PC-9 (cell line): ENCODE results near the gene EFEMP2. TPM values are rescaled to one million over a fixed set of nuclear protein-coding genes. Genes with fewer than 3 reads are reported as not detected.

Experiments used
- BruUV-seq: library from RNA; stranded (reverse); fragments of 400-500 nt; replicated peaks from 2 replicates; lab custom pipeline; 2021; lab: Mats Ljungman, UMichigan
- CTCF ChIA-PET: fragments of 300-600 bp; sonication (Branson Sonifier 250); formaldehyde crosslinking; loops from one replicate; lab custom pipeline; 2022; ENCODE audit warnings: antibody characterized with exemption; lab: Charles Lee
- POLR2A ChIA-PET: fragments of 300-600 bp; sonication (Branson Sonifier 250); formaldehyde crosslinking; loops from one replicate; lab custom pipeline; 2022; ENCODE audit warnings: antibody characterized with exemption; ENCODE audit not compliant: unreplicated experiment; lab: Charles Lee
- DNase-seq, 2 experiments: peaks; one replicate each; pipeline versions ENCODE4 v3.0.0 to v3.0.0-alpha.2; 2015 to 2022; ENCODE audit warnings: mixed read lengths in 1 of 2
- H2AFZ ChIP-seq: fragments of 200-600 bp; sonication (generic); 2 replicates; pipeline ENCODE4 v1.8.1; 2017; ENCODE audit warnings: antibody characterized with exemption
- H3F3A ChIP-seq: fragments of 200-600 bp; sonication (generic); 2 replicates; pipeline ENCODE4 v1.8.1; 2017; ENCODE audit warnings: antibody characterized with exemption, mild to moderate bottlenecking, low read depth; ENCODE audit not compliant: insufficient read depth
- H3K27ac ChIP-seq: fragments of 200-600 bp; sonication (generic); 2 replicates; pipeline ENCODE4 v1.6.1; 2016; ENCODE audit warnings: mixed run types
- H3K27me3 ChIP-seq: fragments of 200-600 bp; sonication (generic); 2 replicates; pipeline ENCODE4 v1.6.1; 2016; ENCODE audit warnings: low read depth, mixed run types; ENCODE audit not compliant: insufficient read depth
- H3K36me3 ChIP-seq: fragments of 200-600 bp; sonication (generic); 2 replicates; pipeline ENCODE4 v1.6.1; 2016; ENCODE audit warnings: low read depth, mixed run types
- H3K4me1 ChIP-seq: fragments of 200-600 bp; sonication (generic); replicated peaks from 2 replicates; pipeline ENCODE4 v1.6.1; 2016; ENCODE audit warnings: mixed run types; ENCODE audit not compliant: insufficient read depth
- H3K4me2 ChIP-seq: fragments of 200-600 bp; sonication (generic); 2 replicates; pipeline ENCODE4 v1.6.1; 2017; ENCODE audit warnings: mixed run types
- H3K4me3 ChIP-seq: fragments of 200-600 bp; sonication (generic); 2 replicates; pipeline ENCODE4 v1.6.1; 2016; ENCODE audit warnings: mixed run types
- H3K79me2 ChIP-seq: fragments of 200-600 bp; sonication (generic); 2 replicates; pipeline ENCODE4 v1.6.1; 2017; ENCODE audit warnings: low read depth, mixed run types
- H3K9me2 ChIP-seq: fragments of 200-600 bp; sonication (generic); 2 replicates; pipeline ENCODE4 v1.8.1; 2017; ENCODE audit warnings: mild to moderate bottlenecking; ENCODE audit not compliant: insufficient read depth
- H3K9me3 ChIP-seq: fragments of 200-600 bp; sonication (generic); 2 replicates; pipeline ENCODE4 v1.8.1; 2016; ENCODE audit warnings: low read depth; ENCODE audit not compliant: insufficient read depth
- H4K20me1 ChIP-seq: fragments of 200-600 bp; sonication (generic); 2 replicates; pipeline ENCODE4 v1.8.1; 2017; ENCODE audit not compliant: insufficient read depth
- EZH2 ChIP-seq: fragments of 200-600 bp; sonication (generic); IDR thresholded peaks from 2 replicates; pipeline ENCODE4 v1.8.0; 2017; ENCODE audit warnings: antibody characterized with exemption, low read depth
- intact Hi-C: fragments of 100-400 bp; cut with micrococcal nuclease; formaldehyde crosslinking; loops from one replicate; pipeline ENCODE4 v1.10.0; 2022; ENCODE audit not compliant: unreplicated experiment
- total RNA-seq: library from RNA; stranded (reverse); gene quantifications from 2 replicates; pipeline ENCODE4 v1.2.3, GENCODE V29; 2021
- TF ChIP-seq, protein P1 (sequence below): fragments of 200-600 bp; sonication (generic); conservative IDR thresholded peaks from 2 replicates; pipeline ENCODE4 v1.6.1; 2017; ENCODE audit warnings: mixed run types, antibody characterized with exemption, mild to moderate bottlenecking, moderate library complexity

EFEMP2 gene
- total RNA-seq, 1 experiment from 2014 or later = 18.1 TPM

DNA sequence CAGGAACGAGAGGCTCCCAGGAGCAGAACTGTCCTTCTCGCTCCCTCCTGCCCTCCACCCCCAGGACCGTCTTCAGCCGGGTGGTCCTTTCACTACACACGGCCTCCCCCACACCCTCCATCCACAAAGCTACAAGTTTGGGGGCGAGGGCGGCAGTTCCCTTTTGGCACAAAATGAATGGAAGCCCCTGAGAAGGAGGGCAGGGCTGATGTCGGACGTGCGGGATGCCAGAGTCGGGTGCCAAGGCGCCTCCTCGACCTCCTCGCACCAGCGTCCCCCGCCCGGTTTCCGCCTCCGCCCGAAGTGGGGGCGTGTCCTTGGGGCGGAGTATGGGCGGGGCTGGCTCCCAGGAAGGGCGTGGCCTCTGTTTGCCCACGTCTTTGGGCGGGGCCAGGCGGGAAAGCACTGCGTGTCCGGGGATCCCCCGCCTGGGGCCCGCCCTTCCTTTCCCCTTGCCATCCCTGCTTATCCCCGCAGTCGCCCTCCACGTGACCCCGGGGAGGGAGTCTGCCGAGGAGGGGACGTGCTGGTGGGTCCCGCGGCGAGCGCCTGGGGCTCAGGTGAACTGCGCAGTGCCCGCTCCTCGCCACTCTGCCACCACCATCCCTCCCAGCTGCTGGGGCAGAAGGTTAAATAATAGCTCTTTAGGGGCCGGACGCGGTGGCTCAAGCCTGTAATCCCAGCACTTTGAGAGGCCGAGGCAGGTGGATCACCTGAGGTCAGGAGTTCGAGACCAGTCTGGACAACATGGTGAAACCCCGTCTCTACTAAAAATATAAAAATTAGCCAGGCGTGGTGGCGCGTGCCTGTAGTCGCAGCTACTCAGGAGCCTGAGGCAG is 937 bp upstream of the EFEMP2 start:
- H2AFZ ChIP-seq = peak overlapping the region; percentile 87
- H3K9me2 ChIP-seq = no peaks in the 10 kb centered on the region
- no peaks in the 10 kb centered on the region for H3K27me3 ChIP-seq
- H3K9me3 ChIP-seq = no peaks in the 10 kb centered on the region
- ChIA-PET POLR2A (interaction anchor here (0.6 to 0.8 kb wide), 3 partner anchors 64 to 209 kb away, joined by 4 to 6 read pairs (median 4); no protein-coding TSS in a partner anchor), CTCF (interaction anchor here (0.6 to 0.8 kb wide), 3 partner anchors 25 to 171 kb away, joined by 3 to 15 read pairs (median 3); no protein-coding TSS in a partner anchor)
- H3K4me3 ChIP-seq = peak overlapping the region; percentile 61
- intact Hi-C loops = no loop called here
- H3K36me3 ChIP-seq = no peaks in the 10 kb centered on the region
- H3K79me2 ChIP-seq = no peaks in the 10 kb centered on the region
- H3K4me1 ChIP-seq = peaks cover 4% of the 10 kb centered on the region; the same call in 1 of the 2 replicates
- H3K27ac ChIP-seq = no peak overlapping the region
- peak overlapping the region; percentile 78 for H3K4me2 ChIP-seq
- peak; percentile 74 to 98 for DNase-seq
- TF ChIP-seq, protein P1, sequence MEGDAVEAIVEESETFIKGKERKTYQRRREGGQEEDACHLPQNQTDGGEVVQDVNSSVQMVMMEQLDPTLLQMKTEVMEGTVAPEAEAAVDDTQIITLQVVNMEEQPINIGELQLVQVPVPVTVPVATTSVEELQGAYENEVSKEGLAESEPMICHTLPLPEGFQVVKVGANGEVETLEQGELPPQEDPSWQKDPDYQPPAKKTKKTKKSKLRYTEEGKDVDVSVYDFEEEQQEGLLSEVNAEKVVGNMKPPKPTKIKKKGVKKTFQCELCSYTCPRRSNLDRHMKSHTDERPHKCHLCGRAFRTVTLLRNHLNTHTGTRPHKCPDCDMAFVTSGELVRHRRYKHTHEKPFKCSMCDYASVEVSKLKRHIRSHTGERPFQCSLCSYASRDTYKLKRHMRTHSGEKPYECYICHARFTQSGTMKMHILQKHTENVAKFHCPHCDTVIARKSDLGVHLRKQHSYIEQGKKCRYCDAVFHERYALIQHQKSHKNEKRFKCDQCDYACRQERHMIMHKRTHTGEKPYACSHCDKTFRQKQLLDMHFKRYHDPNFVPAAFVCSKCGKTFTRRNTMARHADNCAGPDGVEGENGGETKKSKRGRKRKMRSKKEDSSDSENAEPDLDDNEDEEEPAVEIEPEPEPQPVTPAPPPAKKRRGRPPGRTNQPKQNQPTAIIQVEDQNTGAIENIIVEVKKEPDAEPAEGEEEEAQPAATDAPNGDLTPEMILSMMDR = no peak
- no peak for TF ChIP-seq EZH2
- H4K20me1 ChIP-seq = no peaks in the 10 kb centered on the region
- no TSS peak for BruUV-seq
- H3F3A ChIP-seq = peaks cover 25% of the 10 kb centered on the region

- no peaks in the 10 kb centered on the region for H3K9me3 ChIP-seq
- no peak overlapping the region for H3K4me3 ChIP-seq
- H3K36me3 ChIP-seq = no peaks in the 10 kb centered on the region
- BruUV-seq = no TSS peak
- no peaks in the 10 kb centered on the region for H3K27me3 ChIP-seq
- peaks cover 31% of the 10 kb centered on the region for H3F3A ChIP-seq
- TF ChIP-seq, protein P1 = no peak
- no peak for TF ChIP-seq EZH2
- H2AFZ ChIP-seq = no peak overlapping the region
- H3K4me2 ChIP-seq = no peak overlapping the region
- no peak for DNase-seq
- no peaks in the 10 kb centered on the region for H3K9me2 ChIP-seq
- no peaks in the 10 kb centered on the region for H4K20me1 ChIP-seq
- H3K4me1 ChIP-seq = peaks cover 4% of the 10 kb centered on the region; the same call in 1 of the 2 replicates
- H3K27ac ChIP-seq = no peak overlapping the region
- ChIA-PET POLR2A (interaction anchor here (0.6 to 1.1 kb wide), 4 partner anchors 13 to 465 kb away, joined by 3 to 5 read pairs (median 4); partner anchors contain the start of genes BANF1 and ZNRD2), CTCF (interaction anchor here (0.5 to 1.1 kb wide), 3 partner anchors 11 to 191 kb away, joined by 3 to 7 read pairs (median 4); no protein-coding TSS in a partner anchor)
- intact Hi-C loops = no loop called here
- no peaks in the 10 kb centered on the region for H3K79me2 ChIP-seq
These were observed 620 bp downstream of the EFEMP2 start for GRCh38 chr11:65871811-65872548.
